GM18507 (cell line): Measurements from ENCODE around the gene OR9Q1.

ENCODE experiments used
- DNase-seq: peaks from one replicate; pipeline ENCODE4 v3.0.0; 2011; ENCODE audit warnings: low read depth; ENCODE audit not compliant: insufficient read length; ENCODE audit errors: extremely low spot score
- FAIRE-seq: peaks from 2 replicates; lab custom pipeline; 2011; peaks lifted over from hg19 to GRCh38; lab: Jason Lieb, UNC

OR9Q1 gene

GRCh38 chr11:58121096-58121495, 97.4 kb downstream of the OR9Q1 start:
- FAIRE-seq (no peak), DNase-seq (no peak)

GRCh38 chr11:58125469-58125868, 101.8 kb downstream of the OR9Q1 start, which contains the start of gene OR9I1:
Gene OR9I1 (minus strand): TSS chr11:58125530. CDS start chr11:58119444, 6,086 bp downstream.
- no peak for FAIRE-seq
- no peak for DNase-seq

DNA sequence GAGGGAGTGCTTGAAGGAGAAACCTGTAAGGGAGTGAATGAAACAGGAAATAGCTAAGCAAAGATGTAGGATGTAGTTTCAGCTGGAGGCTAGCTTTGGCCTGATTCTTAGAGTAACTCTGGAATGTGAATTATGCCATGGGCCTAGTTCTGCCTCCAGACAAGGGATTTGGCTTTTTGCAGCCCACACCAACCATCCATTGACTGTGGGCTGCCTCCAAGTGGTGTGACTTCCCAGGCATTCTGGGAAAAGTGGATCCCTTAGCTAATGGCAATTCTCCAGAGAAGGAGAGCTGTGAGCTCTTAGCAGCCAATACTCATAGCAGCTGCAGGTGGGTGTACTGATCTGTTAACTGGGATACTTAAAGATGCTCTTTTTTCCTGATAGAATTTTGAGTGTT, 103.7 kb downstream of the OR9Q1 start:
- DNase-seq (no peak), FAIRE-seq (no peak)

- FAIRE-seq: no peak
- no peak for DNase-seq
Measured at GRCh38 chr11:58133309-58134076, 109.8 kb downstream of the OR9Q1 start.

DNA sequence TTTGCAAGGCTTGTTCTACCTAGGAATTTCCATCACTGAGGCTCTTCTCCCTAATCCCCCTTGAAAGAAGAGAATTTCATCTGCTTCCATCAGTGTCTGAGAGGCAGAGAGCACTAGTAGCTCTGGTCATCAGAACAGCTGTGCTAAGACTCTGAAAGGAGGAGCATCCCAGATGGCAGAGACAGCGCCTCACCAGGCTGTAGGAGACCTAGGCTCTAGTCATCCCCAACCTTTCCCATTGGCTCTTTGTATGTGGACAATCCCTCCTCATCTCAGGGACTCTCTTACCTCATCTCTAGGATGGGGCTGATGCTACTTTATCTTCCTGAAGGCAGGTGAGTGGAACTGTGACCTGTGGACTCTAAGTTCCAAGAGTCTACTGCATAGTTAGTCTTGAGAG, 110.5 kb downstream of the OR9Q1 start:
- FAIRE-seq (no peak), DNase-seq (no peak)

DNA sequence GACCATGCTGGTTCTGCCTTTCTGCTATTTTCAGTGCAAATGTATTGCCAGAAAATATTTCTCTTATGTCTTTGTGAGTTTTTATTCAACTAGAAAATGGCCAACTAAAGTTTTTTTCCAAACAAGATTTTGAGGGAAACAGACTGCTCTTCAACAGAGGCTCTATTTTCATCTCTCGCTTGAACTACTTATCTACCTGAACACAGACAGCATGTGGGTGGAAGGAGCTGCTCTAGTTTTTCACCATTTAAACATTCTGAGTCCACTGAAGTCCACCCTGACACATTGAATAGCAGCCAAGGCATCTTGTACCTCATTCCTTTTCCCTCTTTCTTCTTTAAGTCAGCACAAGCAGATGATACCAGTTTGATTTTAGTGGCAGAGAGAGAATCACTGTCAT, 111.5 kb downstream of the OR9Q1 start:
- DNase-seq: no peak
- no peak for FAIRE-seq

DNA sequence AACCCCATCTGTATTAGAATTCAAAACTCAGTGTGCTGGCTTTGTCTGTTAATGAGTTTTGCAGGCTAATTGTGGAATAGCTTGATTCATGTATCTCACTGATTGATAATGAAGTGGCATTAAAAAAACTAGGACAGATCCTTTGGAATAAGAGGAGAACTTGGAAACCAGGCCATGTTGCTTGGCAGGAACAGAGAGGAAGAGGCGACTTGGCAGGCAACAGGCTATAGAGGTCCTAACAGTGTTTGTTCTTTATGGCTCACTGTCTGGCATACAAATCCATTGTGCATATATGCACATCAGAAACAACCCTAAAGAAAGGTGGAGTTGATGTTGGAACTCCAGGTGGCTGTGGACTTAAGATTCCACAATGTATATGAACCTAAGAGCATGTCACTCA, 119.1 kb downstream of the OR9Q1 start:
- DNase-seq (no peak), FAIRE-seq (no peak)

- no peak for FAIRE-seq
- no peak for DNase-seq
Measured at GRCh38 chr11:58152781-58153180, 129.1 kb downstream of the OR9Q1 start.

- FAIRE-seq (no peak), DNase-seq (no peak)
Measured at GRCh38 chr11:58164389-58164788, 140.7 kb downstream of the OR9Q1 start.

GRCh38 chr11:58164990-58165389, 141.3 kb downstream of the OR9Q1 start:
- DNase-seq (no peak), FAIRE-seq (no peak)

GRCh38 chr11:58165504-58166106, 141.9 kb downstream of the OR9Q1 start:
- FAIRE-seq (no peak), DNase-seq (no peak)

DNA sequence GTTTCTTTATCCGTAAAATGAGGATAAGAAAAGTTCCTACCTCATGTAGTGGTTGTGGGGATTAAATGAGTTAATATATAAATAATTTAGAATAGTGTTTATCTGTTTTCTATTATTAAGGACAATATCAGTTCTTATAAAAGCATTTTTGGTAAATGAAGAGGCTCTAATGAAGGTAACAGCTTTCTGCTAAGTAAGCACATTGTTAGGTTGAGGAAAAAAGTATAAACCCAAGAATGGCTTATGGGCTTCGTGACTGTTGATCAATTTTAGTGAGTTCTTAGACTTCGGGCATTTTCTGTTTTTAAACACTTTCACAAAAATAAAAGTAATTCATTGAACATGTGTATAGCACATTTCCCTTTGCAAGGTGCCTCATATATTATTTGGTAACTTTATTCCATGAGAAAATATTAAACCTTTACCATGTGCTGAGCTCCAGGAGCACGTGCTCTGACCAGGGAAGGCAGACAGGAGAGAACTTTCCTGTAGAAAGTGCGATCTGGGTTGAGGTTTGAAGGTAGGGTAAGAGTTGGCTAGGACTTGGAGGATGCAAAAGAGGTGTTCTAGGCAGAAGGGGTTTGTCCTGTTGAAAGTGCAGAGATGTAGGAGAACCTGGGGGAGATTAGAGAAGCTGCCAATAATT, 153.9 kb downstream of the OR9Q1 start:
- no peak for FAIRE-seq
- no peak for DNase-seq

GRCh38 chr11:58178444-58178843, 154.8 kb downstream of the OR9Q1 start:
- no peak for FAIRE-seq
- no peak for DNase-seq

DNA sequence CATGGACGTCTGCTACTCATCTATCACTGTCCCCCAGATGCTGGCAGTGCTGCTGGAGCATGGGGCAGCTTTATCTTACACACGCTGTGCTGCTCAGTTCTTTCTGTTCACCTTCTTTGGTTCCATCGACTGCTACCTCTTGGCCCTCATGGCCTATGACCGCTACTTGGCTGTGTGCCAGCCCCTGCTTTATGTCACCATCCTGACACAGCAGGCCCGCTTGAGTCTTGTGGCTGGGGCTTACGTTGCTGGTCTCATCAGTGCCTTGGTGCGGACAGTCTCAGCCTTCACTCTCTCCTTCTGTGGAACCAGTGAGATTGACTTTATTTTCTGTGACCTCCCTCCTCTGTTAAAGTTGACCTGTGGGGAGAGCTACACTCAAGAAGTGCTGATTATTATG, 156.0 kb downstream of the OR9Q1 start:
- no peak for FAIRE-seq
- no peak for DNase-seq

DNA sequence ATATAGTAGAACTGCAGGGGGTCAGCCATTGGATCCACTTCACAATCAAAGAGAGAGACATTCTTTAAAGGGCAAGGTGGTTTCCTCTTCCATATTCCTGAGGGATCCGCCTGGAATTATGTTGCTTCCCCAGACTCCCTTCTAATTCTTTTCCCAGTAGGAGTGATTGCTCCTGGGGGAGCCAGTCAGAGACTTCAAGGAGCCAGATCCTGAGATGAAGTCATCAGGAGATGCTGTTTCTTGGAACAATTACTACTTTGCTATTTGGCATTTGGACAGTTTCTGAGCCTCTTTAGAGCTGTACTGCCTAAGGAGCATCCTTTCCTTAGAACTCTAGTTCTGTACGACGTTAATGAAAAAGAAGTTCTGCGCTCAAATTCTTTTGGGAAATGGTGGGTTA, 163.3 kb downstream of the OR9Q1 start:
- no peak for DNase-seq
- FAIRE-seq: no peak

DNA sequence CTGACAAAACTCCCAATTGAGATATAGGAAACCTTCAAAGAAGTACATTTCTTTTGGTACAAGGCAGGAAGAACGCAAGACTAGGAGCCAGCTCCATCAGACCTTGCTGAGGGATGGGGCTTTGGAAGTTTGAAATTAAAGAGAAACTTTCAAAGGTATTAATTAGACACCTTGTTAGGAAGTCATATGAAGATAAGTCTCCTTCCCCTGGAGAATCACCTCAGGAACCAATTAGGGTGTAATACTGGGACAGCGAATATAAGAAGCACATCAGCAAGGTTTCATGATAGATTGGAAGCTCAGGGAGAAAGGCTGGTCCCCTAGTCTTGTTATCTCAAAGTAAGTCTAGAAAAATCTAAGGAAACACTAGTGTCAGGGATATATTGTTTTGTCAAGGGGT, 165.1 kb downstream of the OR9Q1 start, which contains the start of gene OR9Q2:
OR9Q2 (plus strand) TSS at position 301 of the 400 bp plus-strand sequence. CDS start 1,421 bp downstream, outside the sequence.
- FAIRE-seq (no peak), DNase-seq (no peak)

- FAIRE-seq (no peak), DNase-seq (no peak)
Measured at GRCh38 chr11:58192229-58192628, 168.5 kb downstream of the OR9Q1 start.

- DNase-seq (no peak), FAIRE-seq (no peak)
Measured at GRCh38 chr11:58193391-58193790, 169.7 kb downstream of the OR9Q1 start.

- FAIRE-seq (no peak), DNase-seq (no peak)
Measured at GRCh38 chr11:58195939-58196338, 172.3 kb downstream of the OR9Q1 start.

- no peak for FAIRE-seq
Measured at GRCh38 chr11:58199271-58199670, 175.6 kb downstream of the OR9Q1 start.

GRCh38 chr11:58204042-58204441, 180.4 kb downstream of the OR9Q1 start, which contains the start of gene OR1S2:
Gene OR1S2 (minus strand): TSS chr11:58204142. CDS start chr11:58204142, 0 bp downstream.
- no peak for FAIRE-seq
- DNase-seq: no peak

More at GRCh38 chr11:58199271-58199670, 175.6 kb downstream of the OR9Q1 start:
- no peak for DNase-seq
